HepG2 (cell line): ENCODE results near the gene CFAP46. TPM values are rescaled to one million over a fixed set of nuclear protein-coding genes. Genes with fewer than 3 reads are reported as not detected.

Experiments
- ATAC-seq: fragments of 200-7000 bp; cut with Tn5 transposase; 3 replicates; pipeline ENCODE4 v1.9.1; 2020; ENCODE audit warnings: mild to moderate bottlenecking, moderate library complexity
- BruUV-seq: library from RNA; stranded (reverse); fragments of 400-500 nt; replicated peaks from 2 replicates; lab custom pipeline; 2021; lab: Mats Ljungman, UMichigan
- CTCF ChIA-PET: fragments of 300-600 bp; formaldehyde crosslinking; extraction: SDS; loops from one replicate; lab custom pipeline; 2021; ENCODE audit warnings: low total read pairs, inconsistent platforms, low intra/inter-chr PET ratio; lab: Yijun Ruan, JAX
- POLR2A ChIA-PET: fragments of 350-600 bp; sonication (Branson Sonifier 250); formaldehyde crosslinking; loops from one replicate; lab custom pipeline; 2020; ENCODE audit warnings: antibody characterized with exemption, inconsistent platforms; lab: Yijun Ruan, JAX
- DNase-seq: peaks from one replicate; pipeline ENCODE4 v3.0.0-alpha.2; 2015; ENCODE audit warnings: low spot score
- FAIRE-seq: peaks from 3 replicates; lab custom pipeline; 2011; peaks lifted over from hg19 to GRCh38; lab: Jason Lieb, UNC
- H2AFZ ChIP-seq: one replicate; pipeline ENCODE4 v1.6.1; 2011; ENCODE audit warnings: low read length, inconsistent platforms
- H3K27ac ChIP-seq: fragments of 300-600 bp; 3 replicates; pipeline ENCODE4 v1.8.0; 2011; ENCODE audit warnings: mixed run types, mild to moderate bottlenecking, mixed read lengths, low read length, inconsistent platforms; ENCODE audit not compliant: insufficient read depth; ENCODE audit errors: extremely low read length
- H3K27me3 ChIP-seq, 2 experiments: fragments of 200-600 bp in 1 of 2; 2 replicates in 1 of 2; 3 replicates in 1 of 2; pipeline versions ENCODE4 v1.6.0 to v1.8.0; 2011; ENCODE audit warnings: low read length in 2 of 2, mild to moderate bottlenecking in 2 of 2, moderate library complexity in 2 of 2, inconsistent platforms in 1 of 2; ENCODE audit not compliant: insufficient read depth in 2 of 2, control insufficient read depth in 1 of 2
- H3K36me3 ChIP-seq, 2 experiments: fragments of 200-600 bp in 1 of 2; replicated peaks in 1 of 2; 2 replicates in 1 of 2; 3 replicates in 1 of 2; pipeline versions ENCODE4 v1.5.1 to v1.8.0; 2011; ENCODE audit warnings: low read length in 2 of 2, inconsistent platforms in 1 of 2; ENCODE audit not compliant: insufficient read depth in 2 of 2, control insufficient read depth in 1 of 2
- H3K4me1 ChIP-seq: 2 replicates; pipeline ENCODE4 v1.5.1; 2012; ENCODE audit warnings: low read length, inconsistent platforms; ENCODE audit not compliant: insufficient read depth
- H3K4me2 ChIP-seq: 2 replicates; pipeline ENCODE4 v1.6.0; 2011; ENCODE audit warnings: low read depth, low read length, inconsistent platforms
- H3K4me3 ChIP-seq, 3 experiments: fragments of 200-600 bp in 1 of 3; sonication (generic), shearing (Covaris generic) in 1 of 3; replicated peaks in 1 of 3; 2 replicates each; pipeline ENCODE4 v1.5.1; 2011 to 2016; ENCODE audit warnings: low read length in 3 of 3, inconsistent platforms in 2 of 3, low read depth in 2 of 3, mild to moderate bottlenecking in 2 of 3, control low read depth in 1 of 3, mixed read lengths in 1 of 3; ENCODE audit not compliant: insufficient read depth in 1 of 3
- H3K79me2 ChIP-seq: one replicate; pipeline ENCODE4 v1.6.1; 2011; ENCODE audit warnings: low read length, inconsistent platforms; ENCODE audit not compliant: insufficient read depth
- H3K9ac ChIP-seq: 2 replicates; pipeline ENCODE4 v1.6.0; 2011; ENCODE audit warnings: mild to moderate bottlenecking, low read depth, low read length, inconsistent platforms; ENCODE audit not compliant: insufficient read depth
- H3K9me3 ChIP-seq: 2 replicates; pipeline ENCODE4 v1.5.1; 2012; ENCODE audit warnings: mild to moderate bottlenecking, low read length
- H4K20me1 ChIP-seq: 2 replicates; pipeline ENCODE4 v1.6.0; 2011; ENCODE audit warnings: inconsistent platforms, mild to moderate bottlenecking, low read length, moderate library complexity; ENCODE audit not compliant: insufficient read depth
- ADNP ChIP-seq: sonication (generic); formaldehyde crosslinking; IDR thresholded peaks from 2 replicates; pipeline ENCODE4 v1.4.0; 2020; ENCODE audit warnings: missing genetic modification reagents
- HNRNPL ChIP-seq: fragments of 200-400 bp; formaldehyde crosslinking; IDR thresholded peaks from 2 replicates; pipeline ENCODE4 v1.6.1; 2017; ENCODE audit warnings: mild to moderate bottlenecking, low read depth, low read length
- NCOR1 ChIP-seq: fragments of 200-600 bp; sonication (generic); IDR thresholded peaks from 2 replicates; pipeline ENCODE4 v1.7.0; 2017; ENCODE audit warnings: antibody characterized with exemption, low read length, borderline replicate concordance
- PCBP1 ChIP-seq: fragments of 200-400 bp; formaldehyde crosslinking; IDR thresholded peaks from 2 replicates; pipeline ENCODE4 v1.6.1; 2017; ENCODE audit warnings: mild to moderate bottlenecking, low read depth, low read length, borderline replicate concordance
- PHF20 ChIP-seq: sonication (generic); formaldehyde crosslinking; IDR thresholded peaks from 2 replicates; pipeline ENCODE4 v1.5.0; 2020; ENCODE audit warnings: mild to moderate bottlenecking, missing genetic modification reagents
- TGIF2 ChIP-seq: IDR thresholded peaks from 2 replicates; pipeline ENCODE4 v1.6.1; 2016; ENCODE audit warnings: control low read depth, missing compliant biosample characterization
- ZNF446 ChIP-seq: sonication (generic); formaldehyde crosslinking; IDR thresholded peaks from 2 replicates; pipeline ENCODE4 v1.5.0; 2020; ENCODE audit warnings: mild to moderate bottlenecking, missing genetic modification reagents
- ZSCAN9 ChIP-seq: IDR thresholded peaks from 2 replicates; pipeline ENCODE4 v1.6.1; 2016; ENCODE audit warnings: borderline replicate concordance
- WGBS: methylation state at CpG from one replicate; pipeline ENCODE4 v1.1.6; 2017; ENCODE audit warnings: low lambda C conversion rate; 5-methylcytosine and 5-hydroxymethylcytosine counted together
- in situ Hi-C: cut with HindIII; loops from 2 replicates; pipeline ENCODE4 v1.10.0; 2017; ENCODE audit warnings: low pct_unique_long_range_greater_than_20kb; ENCODE audit not compliant: extremely low pct_ligation_motif_present
- intact Hi-C: fragments of 100-400 bp; cut with micrococcal nuclease; formaldehyde crosslinking; loops from one replicate; pipeline ENCODE4 v1.10.0; 2022; ENCODE audit not compliant: unreplicated experiment
- polyA plus RNA-seq, 8 experiments: library from polyadenylated mRNA; depleted of rRNA in 3 of 8; stranded (reverse) in 7 of 8; unstranded in 1 of 8; fragments of >200 nt; fragmentation: Illumina TruSeq in 4 of 8; extraction: Trizol in 4 of 8; gene quantifications; 2 replicates each; pipeline versions ENCODE4 v1.2.1 to v1.2.3, GENCODE V29; 2011 to 2016; ENCODE audit warnings: low read depth in 4 of 8, missing spikeins in 1 of 8, mixed read lengths in 1 of 8; ENCODE audit not compliant: insufficient read depth in 1 of 8
- total RNA-seq, 5 experiments: library from RNA; depleted of rRNA; stranded (reverse); fragments of >200 nt; fragmentation: Illumina TruSeq; extraction: Trizol; gene quantifications; 2 replicates each; pipeline ENCODE4 v1.2.3, GENCODE V29; 2016; ENCODE audit warnings: low read depth in 1 of 5
- TF ChIP-seq, protein P1 (sequence below): sonication (generic); formaldehyde crosslinking; IDR thresholded peaks from 2 replicates; pipeline ENCODE4 v1.5.0; 2020; ENCODE audit warnings: missing genetic modification reagents, mild to moderate bottlenecking, borderline replicate concordance

Gene CFAP46
- total and polyA plus RNA-seq, 2 of the 13 experiments (the other 11 are each of a cell fraction or from before 2014, with no cell fraction given): 0.24 to 0.84 TPM

DNA sequence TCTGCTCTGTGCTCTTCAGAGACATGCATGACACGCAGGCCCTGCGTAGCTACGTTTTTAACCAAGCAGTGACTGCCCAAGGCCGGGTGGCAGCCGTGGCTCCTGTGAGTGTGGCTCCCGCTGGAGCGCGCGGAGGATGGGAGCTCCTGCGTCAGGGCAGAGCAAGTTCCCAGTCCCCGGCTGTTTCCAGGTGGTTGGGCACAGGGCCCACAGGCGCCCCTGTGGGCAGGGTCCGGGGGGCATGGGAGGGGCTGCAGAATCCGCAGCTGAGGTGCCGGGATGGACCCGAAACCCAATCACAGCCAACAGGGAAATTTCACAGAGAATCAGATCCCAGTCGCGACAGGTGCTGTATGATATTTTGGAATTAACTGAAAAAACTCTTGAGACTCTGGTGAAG, 166.2 kb downstream of the CFAP46 start:
- no peak overlapping the region for H3K4me3 ChIP-seq
- no peak for DNase-seq
- no peaks in the 10 kb centered on the region for H3K9me3 ChIP-seq
- intact Hi-C loops: no loop called here
- H3K36me3 ChIP-seq: no peaks in the 10 kb centered on the region
- no peak for ATAC-seq
- TF ChIP-seq PHF20 (no peak), TGIF2 (CRISPR knock-in tag) (no peak), ADNP (CRISPR knock-in tag) (no peak), ZNF446 (CRISPR knock-in tag) (no peak), ZSCAN9 (no peak)
- TF ChIP-seq, protein P1, sequence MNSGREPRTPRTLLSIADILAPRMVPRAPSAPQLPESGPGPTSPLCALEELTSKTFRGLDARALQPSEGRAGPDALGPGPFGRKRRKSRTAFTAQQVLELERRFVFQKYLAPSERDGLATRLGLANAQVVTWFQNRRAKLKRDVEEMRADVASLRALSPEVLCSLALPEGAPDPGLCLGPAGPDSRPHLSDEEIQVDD: no peak
- H2AFZ ChIP-seq: no peak overlapping the region
- no peak overlapping the region for H3K4me2 ChIP-seq
- WGBS: 98% methylated on average over 6 of the region's 18 CpGs
- no peaks in the 10 kb centered on the region for H3K79me2 ChIP-seq
- no TSS peak for BruUV-seq
- H3K27me3 ChIP-seq: no peaks in the 10 kb centered on the region
- FAIRE-seq: no peak
- no peaks in the 10 kb centered on the region for H4K20me1 ChIP-seq
- no peak overlapping the region for H3K9ac ChIP-seq
- H3K27ac ChIP-seq: no peak overlapping the region
- POLR2A ChIA-PET: no interaction called here
- in situ Hi-C loops: no loop called here
- CTCF ChIA-PET: no interaction called here
- peaks cover 12% of the 10 kb centered on the region for H3K4me1 ChIP-seq

DNA sequence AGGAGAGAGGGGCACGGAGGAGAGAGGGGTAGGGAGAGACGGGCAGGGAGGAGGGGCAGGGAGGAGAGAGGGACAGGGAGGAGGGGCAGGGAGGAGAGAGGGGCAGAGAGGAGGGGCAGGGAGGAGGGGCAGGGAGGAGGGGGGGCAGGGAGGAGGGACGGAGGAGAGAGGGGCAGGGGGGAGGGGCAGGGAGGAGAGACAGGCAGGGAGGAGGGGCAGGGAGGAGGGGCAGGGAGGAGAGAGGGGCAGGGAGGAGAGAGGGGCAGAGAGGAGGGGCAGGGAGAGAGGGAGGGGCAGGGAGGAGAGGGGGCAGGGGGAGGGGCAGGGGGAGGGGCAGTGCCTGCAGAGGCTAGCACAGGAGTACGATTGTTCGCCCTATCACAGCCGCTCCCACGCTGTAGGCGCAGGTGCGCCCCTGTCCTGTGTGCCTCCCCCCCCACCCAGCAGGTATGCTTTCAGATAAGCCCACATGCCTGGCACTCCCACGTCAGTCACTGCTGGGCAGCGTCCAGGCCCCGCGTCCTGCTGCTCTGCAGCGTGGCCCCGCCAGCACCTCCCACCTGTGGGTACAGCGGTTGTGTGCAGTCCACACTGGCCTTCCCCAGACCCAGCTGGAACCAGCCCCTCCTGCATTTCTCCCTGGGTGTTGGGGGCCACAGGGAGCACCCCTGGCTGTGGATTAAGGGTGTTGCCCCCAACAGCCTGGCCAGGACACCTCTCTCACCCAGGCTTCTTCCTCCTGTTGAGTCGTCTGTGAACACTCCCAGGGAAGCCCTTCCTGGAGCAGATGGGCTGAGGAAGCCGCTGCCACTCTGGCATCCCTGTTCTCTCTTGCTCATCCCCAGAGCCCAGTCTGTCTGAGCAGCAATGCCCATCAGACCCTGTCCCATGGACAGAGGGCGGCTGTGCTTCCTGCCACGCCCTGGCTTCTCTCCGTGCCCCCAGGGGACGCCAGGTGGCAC, 167.2 kb downstream of the CFAP46 start:
- no peaks in the 10 kb centered on the region for H3K9me3 ChIP-seq
- 0 out of 2 replicates have a peak, but pooled peaks have one; percentile 39 for TF ChIP-seq HNRNPL
- TF ChIP-seq NCOR1: no peak
- 0 out of 2 replicates have a peak, but pooled peaks have one; percentile 72 for TF ChIP-seq PCBP1
- TF ChIP-seq, all 625 proteins: peak for 2
- Histone ChIP-seq H3K79me2 (no peaks in the 10 kb centered on the region), H3K9ac (no peak overlapping the region), H3K36me3 (no peaks in the 10 kb centered on the region), H4K20me1 (no peaks in the 10 kb centered on the region), H3K4me1 (peaks cover 12% of the 10 kb centered on the region), H3K27ac (no peak overlapping the region), H3K4me3 (no peak overlapping the region; a peak in 1 of 6 replicates), H2AFZ (no peak overlapping the region), H3K4me2 (no peak overlapping the region), H3K27me3 (no peaks in the 10 kb centered on the region)
- 83% methylated on average over 15 of the region's 22 CpGs for WGBS
- in situ Hi-C loops (no loop called here), intact Hi-C loops (no loop called here)
- CTCF ChIA-PET: no interaction called here
- DNase-seq (no peak), FAIRE-seq (no peak), ATAC-seq (no peak)
- no TSS peak for BruUV-seq
- POLR2A ChIA-PET: no interaction called here
